K562 (cell line): ENCODE measurements around the gene DUOXA2. TPM values are rescaled to one million over a fixed set of nuclear protein-coding genes. Genes with fewer than 3 reads are reported as not detected.
A peak's percentile ranks its signal among the peaks of the same experiment; 100 is the strongest.

Source experiments
- ATAC-seq: fragments of 200-7000 bp; cut with Tn5 transposase; 3 replicates; pipeline ENCODE4 v1.9.1; 2020; ENCODE audit warnings: moderate library complexity
- BruUV-seq: library from RNA; stranded (reverse); fragments of 400-500 nt; replicated peaks from 2 replicates; lab custom pipeline; 2021; lab: Mats Ljungman, UMichigan
- CTCF ChIA-PET: fragments of 300-600 bp; formaldehyde crosslinking; extraction: SDS; loops from one replicate; lab custom pipeline; 2021; ENCODE audit warnings: low intra/inter-chr PET ratio; lab: Yijun Ruan, JAX
- POLR2A ChIA-PET: fragments of 300-600, 350-650 bp; sonication (Branson Sonifier 250); formaldehyde crosslinking; extraction: SDS; loops from one replicate; lab custom pipeline; 2021; ENCODE audit warnings: antibody characterized with exemption, inconsistent platforms; lab: Yijun Ruan, JAX
- DNase-seq, 4 experiments: peaks; one replicate each; pipeline versions ENCODE4 v3.0.0 to v3.0.0-alpha.2; 2011 to 2018; ENCODE audit warnings: low spot score in 3 of 4, mixed read lengths in 3 of 4; ENCODE audit errors: extremely low read depth in 1 of 4
- FAIRE-seq: peaks from 2 replicates; lab custom pipeline; 2011; peaks lifted over from hg19 to GRCh38; lab: Jason Lieb, UNC
- H2AFZ ChIP-seq: 2 replicates; pipeline ENCODE4 v1.6.0; 2011; ENCODE audit warnings: low read depth, low read length, control low read depth, inconsistent platforms
- H3K27ac ChIP-seq: fragments of 200-600 bp; 3 replicates; pipeline ENCODE4 v1.8.0; 2011; ENCODE audit warnings: low read depth, mild to moderate bottlenecking, control low read depth, inconsistent platforms, low read length, moderate library complexity, mixed read lengths; ENCODE audit errors: extremely low read depth
- H3K27me3 ChIP-seq, 2 experiments: fragments of 300-600 bp in 1 of 2; 2 replicates in 1 of 2; 3 replicates in 1 of 2; pipeline versions ENCODE4 v1.6.0 to v1.8.0; 2011; ENCODE audit warnings: inconsistent platforms in 2 of 2, low read length in 2 of 2, mild to moderate bottlenecking in 1 of 2, mixed read lengths in 1 of 2, moderate library complexity in 1 of 2; ENCODE audit not compliant: control insufficient read depth in 2 of 2, insufficient read depth in 2 of 2
- H3K36me3 ChIP-seq: fragments of 300-600 bp; 3 replicates; pipeline ENCODE4 v1.8.0; 2011; ENCODE audit warnings: mild to moderate bottlenecking, low read length, inconsistent platforms; ENCODE audit not compliant: control insufficient read depth, insufficient read depth
- H3K4me1 ChIP-seq, 2 experiments: fragments of 200-600 bp in 1 of 2; replicated peaks in 1 of 2; 2 replicates in 1 of 2; 3 replicates in 1 of 2; pipeline versions ENCODE4 v1.5.1 to v1.8.0; 2011; ENCODE audit warnings: inconsistent platforms in 2 of 2, low read length in 2 of 2, mild to moderate bottlenecking in 1 of 2, mixed read lengths in 1 of 2, moderate library complexity in 1 of 2; ENCODE audit not compliant: control insufficient read depth in 2 of 2, insufficient read depth in 2 of 2
- H3K4me2 ChIP-seq: 2 replicates; pipeline ENCODE4 v1.6.1; 2011; ENCODE audit warnings: low read length, control low read depth, inconsistent platforms, mixed read lengths; ENCODE audit not compliant: insufficient read depth
- H3K4me3 ChIP-seq: fragments of 200-600 bp; sonication (generic), shearing (Covaris generic); 2 replicates; pipeline ENCODE4 v1.5.1; 2016; ENCODE audit warnings: control low read depth, inconsistent platforms
- H3K79me2 ChIP-seq: fragments of 200-600 bp; 3 replicates; pipeline ENCODE4 v1.8.0; 2011; ENCODE audit warnings: low read length, inconsistent platforms; ENCODE audit not compliant: control insufficient read depth, insufficient read depth
- H3K9ac ChIP-seq, 2 experiments: 2 replicates each; pipeline versions ENCODE4 v1.6.0 to v1.6.1; 2011; ENCODE audit warnings: low read depth in 2 of 2, low read length in 2 of 2, control low read depth in 1 of 2, inconsistent platforms in 1 of 2, mild to moderate bottlenecking in 1 of 2, mixed read lengths in 1 of 2; ENCODE audit not compliant: insufficient read depth in 1 of 2
- H3K9me1 ChIP-seq: one replicate; pipeline ENCODE4 v1.6.0; 2011; ENCODE audit warnings: inconsistent platforms, mild to moderate bottlenecking, low read length, moderate library complexity; ENCODE audit not compliant: control insufficient read depth, insufficient read depth
- H3K9me3 ChIP-seq: replicated peaks from 2 replicates; pipeline ENCODE4 v1.5.1; 2011; ENCODE audit warnings: low read depth, low read length, inconsistent platforms; ENCODE audit not compliant: control insufficient read depth, insufficient read depth
- H4K20me1 ChIP-seq: replicated peaks from 2 replicates; pipeline ENCODE4 v1.6.1; 2011; ENCODE audit warnings: low read length, inconsistent platforms, mixed read lengths; ENCODE audit not compliant: control insufficient read depth, insufficient read depth
- CCAR2 ChIP-seq: fragments of 200-400 bp; formaldehyde crosslinking; IDR thresholded peaks from 2 replicates; pipeline ENCODE4 v1.6.1; 2017; ENCODE audit warnings: mild to moderate bottlenecking, low read depth, low read length
- DNMT1 ChIP-seq: fragments of 450-650 bp; IDR thresholded peaks from 2 replicates; pipeline ENCODE4 v1.6.1; 2016; ENCODE audit warnings: antibody characterized with exemption, mild to moderate bottlenecking
- DPF2 ChIP-seq: fragments of 450-650 bp; IDR thresholded peaks from 2 replicates; pipeline ENCODE4 v1.6.1; 2016
- EZH2 ChIP-seq: IDR thresholded peaks from 2 replicates; pipeline ENCODE4 v1.6.1; 2012; ENCODE audit warnings: low read depth, mild to moderate bottlenecking, inconsistent platforms, low read length, borderline replicate concordance
- FOSL1 ChIP-seq: fragments of 200-800 bp; sonication (Bioruptor generic); conservative IDR thresholded peaks from 2 replicates; pipeline ENCODE4 v1.6.1; 2016; ENCODE audit warnings: missing genetic modification characterization, missing compliant biosample characterization
- GATAD2A ChIP-seq: fragments of 450-650 bp; IDR thresholded peaks from 2 replicates; pipeline ENCODE4 v1.6.1; 2017
- HMG20A ChIP-seq: fragments of 450-650 bp; formaldehyde crosslinking; conservative IDR thresholded peaks from 2 replicates; pipeline ENCODE4 v1.4.0; 2020; ENCODE audit warnings: mild to moderate bottlenecking, mixed read lengths
- HNRNPK ChIP-seq: fragments of 200-400 bp; formaldehyde crosslinking; IDR thresholded peaks from one replicate; pipeline ENCODE4 v1.6.1; 2018; ENCODE audit warnings: mild to moderate bottlenecking, low read depth, low read length; ENCODE audit not compliant: poor library complexity, severe bottlenecking
- KLF1 ChIP-seq: fragments of 450-650 bp; IDR thresholded peaks from 2 replicates; pipeline ENCODE4 v1.6.1; 2016; ENCODE audit warnings: missing genetic modification characterization, missing compliant biosample characterization
- MCM5 ChIP-seq: fragments of 450-650 bp; IDR thresholded peaks from 2 replicates; pipeline ENCODE4 v1.6.1; 2016; ENCODE audit warnings: low read depth
- MIER1 ChIP-seq: fragments of 450-650 bp; IDR thresholded peaks from 2 replicates; pipeline ENCODE4 v1.6.1; 2016; ENCODE audit warnings: antibody characterized with exemption, mild to moderate bottlenecking, low read depth
- NCOA4 ChIP-seq: fragments of 450-650 bp; IDR thresholded peaks from 2 replicates; pipeline ENCODE4 v1.6.1; 2018; ENCODE audit warnings: mild to moderate bottlenecking; ENCODE audit not compliant: partially characterized antibody
- PCBP1 ChIP-seq: fragments of 200-400 bp; formaldehyde crosslinking; IDR thresholded peaks from 2 replicates; pipeline ENCODE4 v1.6.1; 2018; ENCODE audit warnings: mild to moderate bottlenecking, low read depth, low read length; ENCODE audit not compliant: poor library complexity, severe bottlenecking
- PML ChIP-seq: IDR thresholded peaks from 2 replicates; pipeline ENCODE4 v1.6.1; 2012; ENCODE audit warnings: low read length, inconsistent platforms
- ZNF583 ChIP-seq: fragments of 250-450 bp; sonication (Bioruptor Pico); IDR thresholded peaks from 2 replicates; pipeline ENCODE4 v1.4.0; 2020
- WGBS: fragments of 100-300 bp; shearing (Covaris generic); methylation state at CpG from one replicate; pipeline ENCODE4 v1.1.6; 2016; ENCODE audit warnings: low coverage, mixed read lengths; ENCODE audit not compliant: insufficient coverage; ENCODE audit errors: missing lambda C conversion rate; 5-methylcytosine and 5-hydroxymethylcytosine counted together
- in situ Hi-C: fragments of 300-500 bp; cut with MboI; formaldehyde crosslinking; loops from 4 replicates; pipeline ENCODE4 v1.15.0; 2018; ENCODE audit warnings: inconsistent platforms, mixed read lengths
- intact Hi-C: fragments of 100-400 bp; cut with micrococcal nuclease; formaldehyde crosslinking; loops from 2 replicates; pipeline ENCODE4 v1.14.2; 2022
- polyA plus RNA-seq, 8 experiments: library from polyadenylated mRNA; depleted of rRNA in 4 of 8; stranded (reverse) in 5 of 8; unstranded in 3 of 8; fragments of >200 nt; fragmentation: Nextera tagmentation in 2 of 8; fragmentation: Illumina TruSeq in 1 of 8; extraction: Ambion mirVana in 2 of 8; extraction: Trizol in 1 of 8; gene quantifications; 2 replicates each; pipeline versions ENCODE4 v1.2.1 to v1.2.3, GENCODE V29; 2011 to 2014; ENCODE audit warnings: inconsistent platforms in 1 of 8, missing spikeins in 1 of 8
- total RNA-seq, 7 experiments: library from RNA; depleted of rRNA in 6 of 7; stranded (reverse); fragments of >200 nt in 6 of 7; fragmentation: Illumina TruSeq in 2 of 7; extraction: Trizol in 2 of 7; gene quantifications; 2 replicates each; pipeline versions ENCODE4 v1.2.1 to v1.2.3, GENCODE V29; 2011 to 2021; ENCODE audit warnings: low replicate concordance in 1 of 7
- TF ChIP-seq, protein P1 (sequence below): fragments of 200-800 bp; sonication (Bioruptor generic); IDR thresholded peaks from 2 replicates; pipeline ENCODE4 v1.6.1; 2017; ENCODE audit warnings: missing genetic modification characterization, missing compliant biosample characterization
- TF ChIP-seq, protein P2 (sequence below): fragments of 250-450 bp; sonication (Bioruptor Pico); IDR thresholded peaks from 2 replicates; pipeline ENCODE4 v1.4.0; 2020; ENCODE audit warnings: mild to moderate bottlenecking, moderate library complexity
- TF ChIP-seq, protein P3 (sequence below): fragments of 250-450 bp; sonication (Bioruptor Pico); IDR thresholded peaks from 2 replicates; pipeline ENCODE4 v1.8.0; 2022; ENCODE audit warnings: moderate library complexity, mild to moderate bottlenecking, inconsistent platforms

Gene DUOXA2
- total and polyA plus RNA-seq, 9 of the 15 experiments (the other 6 are each of a cell fraction or from before 2014, with no cell fraction given), result not detected

DNA sequence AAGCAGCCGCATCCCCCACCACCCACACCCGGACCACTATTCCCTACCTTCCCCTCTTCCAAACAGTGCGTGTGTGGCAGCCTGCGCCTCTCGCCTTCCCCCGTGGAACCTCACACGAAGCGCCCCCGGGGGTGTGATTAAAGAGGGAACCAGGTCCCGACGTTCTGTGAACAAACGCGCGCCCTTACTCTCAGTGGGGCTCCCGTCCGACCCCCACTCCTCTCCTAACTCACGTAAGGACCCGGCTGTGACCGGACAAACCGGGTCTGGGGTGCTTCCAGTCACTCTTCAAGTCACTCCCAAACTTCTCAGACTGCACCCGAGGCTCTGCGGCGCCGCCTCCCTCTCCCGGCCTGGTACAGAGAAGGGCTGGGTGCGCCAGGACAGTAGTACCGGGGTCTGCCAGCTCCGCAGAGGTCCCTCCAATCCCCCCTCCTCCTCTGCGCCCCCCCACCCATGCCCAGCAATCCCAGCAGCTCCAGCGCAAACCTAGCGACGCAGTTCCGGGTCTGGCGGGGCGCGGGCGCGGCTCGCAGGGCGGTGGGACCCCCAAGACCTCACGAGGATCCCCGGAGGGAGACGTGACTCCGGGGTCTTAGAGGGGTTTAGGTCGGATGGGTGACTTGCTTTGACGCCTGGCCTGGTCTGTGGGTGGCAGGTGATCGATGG, 15.0 kb downstream of the DUOXA2 start (continued):
- TF ChIP-seq EZH2 (no peak), PML (no peak), DPF2 (no peak), GATAD2A (no peak)
- TF ChIP-seq, protein P1, sequence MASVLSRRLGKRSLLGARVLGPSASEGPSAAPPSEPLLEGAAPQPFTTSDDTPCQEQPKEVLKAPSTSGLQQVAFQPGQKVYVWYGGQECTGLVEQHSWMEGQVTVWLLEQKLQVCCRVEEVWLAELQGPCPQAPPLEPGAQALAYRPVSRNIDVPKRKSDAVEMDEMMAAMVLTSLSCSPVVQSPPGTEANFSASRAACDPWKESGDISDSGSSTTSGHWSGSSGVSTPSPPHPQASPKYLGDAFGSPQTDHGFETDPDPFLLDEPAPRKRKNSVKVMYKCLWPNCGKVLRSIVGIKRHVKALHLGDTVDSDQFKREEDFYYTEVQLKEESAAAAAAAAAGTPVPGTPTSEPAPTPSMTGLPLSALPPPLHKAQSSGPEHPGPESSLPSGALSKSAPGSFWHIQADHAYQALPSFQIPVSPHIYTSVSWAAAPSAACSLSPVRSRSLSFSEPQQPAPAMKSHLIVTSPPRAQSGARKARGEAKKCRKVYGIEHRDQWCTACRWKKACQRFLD (CRISPR knock-in tag), result no peak

DNA sequence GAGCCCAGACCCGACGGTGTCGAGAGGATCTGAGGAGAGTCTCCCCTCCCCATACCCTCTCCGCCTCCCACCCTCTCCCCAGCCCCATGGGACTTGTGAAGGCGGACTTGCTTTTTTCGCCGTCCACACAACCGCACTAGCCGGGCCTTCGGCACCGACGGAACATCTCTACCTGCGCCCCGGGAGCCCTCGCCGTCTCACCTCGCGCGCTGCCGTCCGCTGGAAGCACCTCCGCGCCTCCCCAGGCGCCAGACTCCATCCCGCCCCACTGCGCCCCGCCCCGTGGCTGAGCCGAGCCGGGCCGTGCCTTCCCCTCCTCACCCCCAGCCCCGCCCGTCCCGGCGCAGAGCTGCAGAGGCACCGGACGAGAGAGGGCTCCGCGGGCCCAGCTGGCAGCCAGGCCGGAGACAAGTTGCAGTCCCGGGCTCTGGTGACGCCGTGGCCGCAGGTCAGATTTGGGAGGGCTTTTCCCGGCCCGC, 15.6 kb downstream of the DUOXA2 start, which contains the start of the genes DUOX1 and DUOXA1:
Gene DUOX1, plus strand, starts transcription at position 344 of the 479 bp plus-strand sequence. CDS start 1,973 bp downstream, outside the sequence.
Gene DUOXA1, minus strand, starts transcription at position 229 of the 479 bp plus-strand sequence. CDS start 6,865 bp downstream, outside the sequence.
- FAIRE-seq (no peak), DNase-seq (peak in 3 of 4 experiments; percentile 12 to 64 (median 64)), ATAC-seq (peak; percentile 71)
- no peaks in the 10 kb centered on the region for H3K9me1 ChIP-seq
- no peaks in the 10 kb centered on the region for H3K9me3 ChIP-seq
- no peaks in the 10 kb centered on the region for H4K20me1 ChIP-seq
- no peaks in the 10 kb centered on the region for H3K79me2 ChIP-seq
- H3K4me3 ChIP-seq, result no peak within 1 kb of the TSS
- CTCF ChIA-PET, result no interaction called here
- H3K9ac ChIP-seq, result peak within 1 kb of the TSS in 1 of 2 experiments; percentile 16; a peak in 1 of 4 replicates
- H2AFZ ChIP-seq, result no peak within 1 kb of the TSS
- POLR2A ChIA-PET, result no interaction called here
- no peak within 1 kb of the TSS for H3K27ac ChIP-seq
- H3K4me1 ChIP-seq, result peaks cover 0 to 14% of the 10 kb centered on the region in 2 experiments; a peak in 2 of 5 replicates
- peaks cover 28 to 50% of the 10 kb centered on the region in 2 experiments for H3K27me3 ChIP-seq
- WGBS, result 8% methylated on average over 2 of the region's 46 CpGs
- no peaks in the 10 kb centered on the region for H3K36me3 ChIP-seq
- no peak within 1 kb of the TSS for H3K4me2 ChIP-seq
- no TSS peak for BruUV-seq
- intact Hi-C loops (no loop called here), in situ Hi-C loops (no loop called here)
- no peak for TF ChIP-seq MCM5
- no peak for TF ChIP-seq FOSL1 (tag)
- no peak for TF ChIP-seq HNRNPK
- TF ChIP-seq, protein P2, sequence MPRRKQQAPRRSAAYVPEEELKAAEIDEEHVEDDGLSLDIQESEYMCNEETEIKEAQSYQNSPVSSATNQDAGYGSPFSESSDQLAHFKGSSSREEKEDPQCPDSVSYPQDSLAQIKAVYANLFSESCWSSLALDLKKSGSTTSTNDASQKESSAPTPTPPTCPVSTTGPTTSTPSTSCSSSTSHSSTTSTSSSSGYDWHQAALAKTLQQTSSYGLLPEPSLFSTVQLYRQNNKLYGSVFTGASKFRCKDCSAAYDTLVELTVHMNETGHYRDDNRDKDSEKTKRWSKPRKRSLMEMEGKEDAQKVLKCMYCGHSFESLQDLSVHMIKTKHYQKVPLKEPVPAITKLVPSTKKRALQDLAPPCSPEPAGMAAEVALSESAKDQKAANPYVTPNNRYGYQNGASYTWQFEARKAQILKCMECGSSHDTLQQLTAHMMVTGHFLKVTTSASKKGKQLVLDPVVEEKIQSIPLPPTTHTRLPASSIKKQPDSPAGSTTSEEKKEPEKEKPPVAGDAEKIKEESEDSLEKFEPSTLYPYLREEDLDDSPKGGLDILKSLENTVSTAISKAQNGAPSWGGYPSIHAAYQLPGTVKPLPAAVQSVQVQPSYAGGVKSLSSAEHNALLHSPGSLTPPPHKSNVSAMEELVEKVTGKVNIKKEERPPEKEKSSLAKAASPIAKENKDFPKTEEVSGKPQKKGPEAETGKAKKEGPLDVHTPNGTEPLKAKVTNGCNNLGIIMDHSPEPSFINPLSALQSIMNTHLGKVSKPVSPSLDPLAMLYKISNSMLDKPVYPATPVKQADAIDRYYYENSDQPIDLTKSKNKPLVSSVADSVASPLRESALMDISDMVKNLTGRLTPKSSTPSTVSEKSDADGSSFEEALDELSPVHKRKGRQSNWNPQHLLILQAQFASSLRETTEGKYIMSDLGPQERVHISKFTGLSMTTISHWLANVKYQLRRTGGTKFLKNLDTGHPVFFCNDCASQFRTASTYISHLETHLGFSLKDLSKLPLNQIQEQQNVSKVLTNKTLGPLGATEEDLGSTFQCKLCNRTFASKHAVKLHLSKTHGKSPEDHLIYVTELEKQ, result no peak
- TF ChIP-seq, protein P3, sequence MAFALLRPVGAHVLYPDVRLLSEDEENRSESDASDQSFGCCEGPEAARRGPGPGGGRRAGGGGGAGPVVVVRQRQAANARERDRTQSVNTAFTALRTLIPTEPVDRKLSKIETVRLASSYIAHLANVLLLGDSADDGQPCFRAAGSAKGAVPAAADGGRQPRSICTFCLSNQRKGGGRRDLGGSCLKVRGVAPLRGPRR (CRISPR knock-in tag), result no peak
- no peak for TF ChIP-seq MIER1
- TF ChIP-seq HMG20A, result no peak
- no peak for TF ChIP-seq PCBP1
- no peak for TF ChIP-seq CCAR2
- TF ChIP-seq DNMT1, result no peak
- TF ChIP-seq NCOA4, result no peak
- TF ChIP-seq ZNF583 (CRISPR knock-in tag), result no peak
- TF ChIP-seq KLF1 (tag), result no peak
